Stomach (tissue), 4 donors: ENCODE measurements around the gene LGALS12.

ENCODE experiments used
- CTCF ChIP-seq, 7 experiments: fragments of 450-650 bp in 4 of 7; fragments of 200-600 bp in 3 of 7; sonication (generic) in 3 of 7; IDR thresholded peaks; one replicate each; pipeline ENCODE4 v1.5.1; 2016 to 2019; ENCODE audit warnings: antibody characterized with exemption in 7 of 7, control low read depth in 2 of 7, mild to moderate bottlenecking in 1 of 7
- EP300 ChIP-seq: sonication (generic); formaldehyde crosslinking; IDR thresholded peaks from one replicate; pipeline ENCODE4 v1.6.1; 2017; ENCODE audit warnings: antibody characterized with exemption
- POLR2A ChIP-seq, 4 donors: fragments of 450-650 bp; IDR thresholded peaks; one replicate each; pipeline ENCODE4 v1.6.1; 2016; ENCODE audit warnings: antibody characterized with exemption in 4 of 4, control low read depth in 2 of 4, mild to moderate bottlenecking in 1 of 4, moderate library complexity in 1 of 4
- POLR2AphosphoS5 ChIP-seq, 3 donors: sonication (generic); formaldehyde crosslinking; IDR thresholded peaks; one replicate each; pipeline ENCODE4 v1.6.1; 2016; ENCODE audit warnings: antibody characterized with exemption in 3 of 3

GRCh38 chr11:63548178-63548577, 42.3 kb downstream of the LGALS12 start:
- TF ChIP-seq CTCF (IDR thresholded peaks at IDR 0.05) (no peak), POLR2AphosphoS5 (IDR thresholded peaks at IDR 0.05) (no peak), POLR2A (IDR thresholded peaks at IDR 0.05) (no peak), EP300 (no peak)
